Neural cell (in vitro differentiated cells): Measurements from ENCODE around the gene C16orf96. TPM values are rescaled to one million over a fixed set of nuclear protein-coding genes. Genes with fewer than 3 reads are reported as not detected.

Experiments
- H2AFZ ChIP-seq: fragments of 200-600, 300-800 bp; sonication (generic), shearing (Covaris generic); 2 replicates; pipeline ENCODE4 v1.6.0; 2014; ENCODE audit warnings: low read depth, mild to moderate bottlenecking, antibody characterized with exemption, low read length, moderate library complexity
- H3F3A ChIP-seq: fragments of 200-600 bp; shearing (Covaris generic); 2 replicates; pipeline ENCODE4 v1.6.1; 2016; ENCODE audit warnings: mild to moderate bottlenecking, moderate library complexity, mixed read lengths, antibody characterized with exemption, low read length; ENCODE audit not compliant: insufficient read depth, poor library complexity, severe bottlenecking
- H3K27ac ChIP-seq: fragments of 200-600, 300-800 bp; sonication (generic), shearing (Covaris generic); 2 replicates; pipeline ENCODE4 v1.5.1; 2014; ENCODE audit warnings: mild to moderate bottlenecking, low read length, moderate library complexity
- H3K27me3 ChIP-seq: fragments of 300-800, 200-600 bp; sonication (generic), shearing (Covaris generic); 2 replicates; pipeline ENCODE4 v1.6.0; 2014; ENCODE audit warnings: mild to moderate bottlenecking, low read depth, low read length, moderate library complexity; ENCODE audit not compliant: insufficient read depth
- H3K36me3 ChIP-seq: fragments of 300-800, 200-600 bp; sonication (generic), shearing (Covaris generic); 2 replicates; pipeline ENCODE4 v1.5.1; 2014; ENCODE audit warnings: mild to moderate bottlenecking, antibody characterized with exemption, low read length, moderate library complexity; ENCODE audit not compliant: insufficient read depth
- H3K4me2 ChIP-seq: fragments of 300-800, 200-600 bp; sonication (generic), shearing (Covaris generic); 2 replicates; pipeline ENCODE4 v1.6.0; 2014; ENCODE audit warnings: mild to moderate bottlenecking, low read length
- H3K4me3 ChIP-seq: fragments of 300-800, 200-600 bp; sonication (generic), shearing (Covaris generic); 2 replicates; pipeline ENCODE4 v1.5.1; 2014; ENCODE audit warnings: mild to moderate bottlenecking, low read length, moderate library complexity
- H3K79me2 ChIP-seq: fragments of 200-600 bp; shearing (Covaris generic); replicated peaks from 2 replicates; pipeline ENCODE4 v1.6.0; 2014; ENCODE audit warnings: mild to moderate bottlenecking, low read length, moderate library complexity; ENCODE audit not compliant: insufficient read depth
- H3K9ac ChIP-seq: fragments of 300-800, 200-600 bp; sonication (generic), shearing (Covaris generic); 2 replicates; pipeline ENCODE4 v1.6.1; 2016; ENCODE audit warnings: mild to moderate bottlenecking, low read length, mixed read lengths
- H3K9me2 ChIP-seq: fragments of 200-600 bp; shearing (Covaris generic); 2 replicates; pipeline ENCODE4 v1.6.1; 2016; ENCODE audit warnings: mild to moderate bottlenecking, low read length, mixed read lengths; ENCODE audit not compliant: insufficient read depth
- H3K9me3 ChIP-seq: fragments of 200-600, 300-800 bp; sonication (generic), shearing (Covaris generic); 2 replicates; pipeline ENCODE4 v1.6.1; 2016; ENCODE audit warnings: mild to moderate bottlenecking, mixed run types, low read length, moderate library complexity, mixed read lengths
- H4K20me1 ChIP-seq: fragments of 200-600 bp; shearing (Covaris generic); 2 replicates; pipeline ENCODE4 v1.6.1; 2016; ENCODE audit warnings: mild to moderate bottlenecking, mixed run types; ENCODE audit not compliant: insufficient read depth
- CTCF ChIP-seq: fragments of 450-650 bp; IDR thresholded peaks from 2 replicates; pipeline ENCODE4 v1.5.1; 2014; ENCODE audit warnings: antibody characterized with exemption, mild to moderate bottlenecking, moderate library complexity; ENCODE audit not compliant: poor library complexity, severe bottlenecking
- EP300 ChIP-seq: fragments of 450-650 bp; conservative IDR thresholded peaks from 2 replicates; pipeline ENCODE4 v1.6.1; 2014; ENCODE audit warnings: antibody characterized with exemption, mild to moderate bottlenecking, moderate library complexity; ENCODE audit not compliant: poor library complexity, severe bottlenecking
- EZH2 ChIP-seq: fragments of 200-600, 300-800 bp; shearing (Covaris generic), sonication (generic); IDR thresholded peaks from 2 replicates; pipeline ENCODE4 v1.6.1; 2014; ENCODE audit warnings: antibody characterized with exemption, low read length, borderline replicate concordance, mild to moderate bottlenecking; ENCODE audit not compliant: insufficient read depth, poor library complexity, severe bottlenecking
- MXI1 ChIP-seq: fragments of 450-650 bp; conservative IDR thresholded peaks from 2 replicates; pipeline ENCODE4 v1.6.1; 2014; ENCODE audit warnings: antibody characterized with exemption, mild to moderate bottlenecking; ENCODE audit not compliant: poor library complexity, severe bottlenecking
- POLR2AphosphoS5 ChIP-seq: IDR thresholded peaks from 2 replicates; pipeline ENCODE4 v1.6.1; 2012
- RAD21 ChIP-seq: fragments of 450-650 bp; conservative IDR thresholded peaks from 2 replicates; pipeline ENCODE4 v1.6.1; 2014; ENCODE audit warnings: antibody characterized with exemption, mild to moderate bottlenecking, moderate library complexity
- REST ChIP-seq: IDR thresholded peaks from 2 replicates; pipeline ENCODE4 v1.6.1; 2012; ENCODE audit warnings: borderline replicate concordance
- SMC3 ChIP-seq: fragments of 450-650 bp; conservative IDR thresholded peaks from 2 replicates; pipeline ENCODE4 v1.6.1; 2014; ENCODE audit warnings: antibody characterized with exemption, mild to moderate bottlenecking, moderate library complexity; ENCODE audit not compliant: poor library complexity
- TAF1 ChIP-seq: IDR thresholded peaks from 2 replicates; pipeline ENCODE4 v1.6.1; 2012; ENCODE audit warnings: low read depth
- polyA plus RNA-seq: library from polyadenylated mRNA; depleted of rRNA; stranded (reverse); fragments of >200 nt; gene quantifications from 2 replicates; pipeline ENCODE4 v1.2.3, GENCODE V29; 2014

Gene C16orf96
- polyA plus RNA-seq, 1 donor from 2014 or later = 0.21 TPM

- Histone ChIP-seq H2AFZ (peak within 1 kb of the TSS; percentile 51), H3K9me3 (no peaks in the 10 kb centered on the region), H3K27ac (peak within 1 kb of the TSS; percentile 93), H4K20me1 (peaks cover 6% of the 10 kb centered on the region), H3K27me3 (no peaks in the 10 kb centered on the region), H3K9me2 (no peaks in the 10 kb centered on the region), H3K36me3 (no peaks in the 10 kb centered on the region), H3F3A (no peaks in the 10 kb centered on the region), H3K4me3 (peak within 1 kb of the TSS; percentile 90), H3K9ac (peak within 1 kb of the TSS; percentile 91), H3K4me2 (peak within 1 kb of the TSS; percentile 91), H3K79me2 (peaks cover 13% of the 10 kb centered on the region)
- TF ChIP-seq MXI1 = peak; percentile 26
- TF ChIP-seq SMC3 = no peak
- TF ChIP-seq REST = peak; percentile 49
- TF ChIP-seq EP300 = peak; percentile 75
- no peak for TF ChIP-seq EZH2
- TF ChIP-seq POLR2AphosphoS5 = peak; percentile 96
- no peak for TF ChIP-seq RAD21
- TF ChIP-seq TAF1 = peak; percentile 69
- TF ChIP-seq CTCF = no peak
These were observed 58.6 kb downstream of the C16orf96 start, which contains the start of gene UBALD1 for GRCh38 chr16:4614571-4615383. Gene UBALD1, minus strand, starts transcription at chr16:4614888. Its CDS starts 91 bp downstream, at chr16:4614797.

- Histone ChIP-seq H3K9me3 (no peaks in the 10 kb centered on the region), H3K27ac (peak overlapping the region; percentile 93), H3K27me3 (no peaks in the 10 kb centered on the region), H4K20me1 (peaks cover 6% of the 10 kb centered on the region), H3K9me2 (no peaks in the 10 kb centered on the region), H3K79me2 (peaks cover 13% of the 10 kb centered on the region), H3F3A (no peaks in the 10 kb centered on the region), H3K4me3 (peak overlapping the region; percentile 90), H3K9ac (peak overlapping the region; percentile 91), H3K36me3 (no peaks in the 10 kb centered on the region), H3K4me2 (peak overlapping the region; percentile 55), H2AFZ (peak overlapping the region; percentile 51)
- TF ChIP-seq MXI1 (no peak), RAD21 (no peak), EZH2 (no peak), REST (no peak), TAF1 (no peak), SMC3 (no peak), EP300 (no peak), POLR2AphosphoS5 (no peak), CTCF (no peak)
These were observed 59.4 kb downstream of the C16orf96 start for GRCh38 chr16:4615384-4616046.
